Retina (tissue), 1 donor: ENCODE data around the gene TMEM167B.
"Not testable (repeated sequence)": the region's sequence is repeated elsewhere in the genome, so short reads cannot be mapped to it uniquely, and the experiment has no call there.

Source experiments
- DNase-seq: peaks from one replicate; pipeline ENCODE4 v3.0.0-alpha.2; 2016

Gene TMEM167B

GRCh38 chr1:109115685-109116084 is 25.1 kb downstream of the TMEM167B start:
- DNase-seq, result no peak

- DNase-seq, result no peak
Observed at GRCh38 chr1:109116286-109116685, 25.7 kb downstream of the TMEM167B start.

- no peak for DNase-seq
Observed at GRCh38 chr1:109118089-109118488, 27.5 kb downstream of the TMEM167B start.

- no peak for DNase-seq
Observed at GRCh38 chr1:109120356-109120755, 29.8 kb downstream of the TMEM167B start.

GRCh38 chr1:109131059-109131458 is 40.5 kb downstream of the TMEM167B start:
- no peak for DNase-seq

- DNase-seq, result no peak
Observed at GRCh38 chr1:109131800-109132199, 41.2 kb downstream of the TMEM167B start.

GRCh38 chr1:109133002-109133706 is 42.6 kb downstream of the TMEM167B start:
- no peak for DNase-seq

- no peak for DNase-seq
Observed at GRCh38 chr1:109133815-109134214, 43.3 kb downstream of the TMEM167B start.

- DNase-seq, result no peak
Observed at GRCh38 chr1:109134423-109134822, 43.9 kb downstream of the TMEM167B start.

- DNase-seq, result no peak
Observed at GRCh38 chr1:109135940-109136339, 45.4 kb downstream of the TMEM167B start.

- no peak for DNase-seq
Observed at GRCh38 chr1:109136766-109137165, 46.2 kb downstream of the TMEM167B start.

GRCh38 chr1:109137958-109138357 is 47.4 kb downstream of the TMEM167B start:
- no peak for DNase-seq

GRCh38 chr1:109138358-109138757 is 47.8 kb downstream of the TMEM167B start:
- no peak for DNase-seq

- DNase-seq, result no peak
Observed at GRCh38 chr1:109140392-109140791, 49.8 kb downstream of the TMEM167B start.

GRCh38 chr1:109142260-109142659 is 51.7 kb downstream of the TMEM167B start:
- DNase-seq, result no peak

- not testable (repeated sequence) for DNase-seq
Observed at GRCh38 chr1:109142725-109143124, 52.2 kb downstream of the TMEM167B start.
